ENCODE measurements around the gene KRT10. TPM values are rescaled to one million over a fixed set of nuclear protein-coding genes. Genes with fewer than 3 reads are reported as not detected.

KRT10 gene
- total RNA-seq, 2 experiments from 2014 or later = 10.7 to 39.7 TPM

DNA sequence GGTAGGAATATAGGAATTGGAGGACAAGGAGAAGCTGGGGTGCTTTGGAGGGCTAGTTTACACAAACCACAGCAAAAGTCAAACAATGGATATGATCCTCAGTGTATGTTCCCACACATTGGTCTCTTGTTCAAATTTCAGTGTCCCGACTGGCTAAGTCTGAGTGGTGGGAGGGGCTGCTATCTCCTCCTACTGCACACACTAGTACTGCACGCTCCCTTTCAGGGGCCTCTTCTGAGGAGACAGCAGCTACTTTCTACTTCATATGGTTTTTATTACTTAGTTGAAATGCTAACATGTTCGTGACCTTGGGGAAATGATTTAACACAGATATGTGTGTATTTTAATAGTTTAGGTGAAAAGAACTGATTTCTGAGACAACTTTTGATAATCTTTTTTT, 18.8 kb upstream of the KRT10 start:
- no peaks in the 10 kb centered on the region for H3K4me1 ChIP-seq (ENCODE audit: insufficient read depth, low read length, poor library complexity, severe bottlenecking)
- intact Hi-C loops (cut with micrococcal nuclease; ENCODE audit: unreplicated experiment) = no loop called here
- no peak overlapping the region for H3K27ac ChIP-seq (ENCODE audit: low read depth, low read length, poor library complexity, severe bottlenecking)
- H3K9me3 ChIP-seq (ENCODE audit: low read length) = no peaks in the 10 kb centered on the region
- no peak overlapping the region for H3K4me3 ChIP-seq (ENCODE audit: low read depth, low read length, poor library complexity, severe bottlenecking)
- no peaks in the 10 kb centered on the region for H3K36me3 ChIP-seq (ENCODE audit: insufficient read depth, low read length)
- no peak overlapping the region for H3K4me2 ChIP-seq (ENCODE audit: low read length)
- DNase-seq (ENCODE audit: low spot score) = no peak
- CTCF ChIA-PET (ENCODE audit: unreplicated experiment) = no interaction called here
- H3K79me2 ChIP-seq (ENCODE audit: insufficient read depth, low read depth, low read length) = no peaks in the 10 kb centered on the region
- no peak overlapping the region for H2AFZ ChIP-seq (ENCODE audit: low read length)
- H4K20me1 ChIP-seq (ENCODE audit: insufficient read depth, low read length) = no peaks in the 10 kb centered on the region
- no TSS peak for BruUV-seq (replicated peaks)
- POLR2A ChIA-PET = no interaction called here
- no peak for TF ChIP-seq EZH2phosphoT487 (IDR thresholded peaks at IDR 0.05; ENCODE audit: borderline replicate concordance, low read depth, low read length)
- TF ChIP-seq, protein P1, sequence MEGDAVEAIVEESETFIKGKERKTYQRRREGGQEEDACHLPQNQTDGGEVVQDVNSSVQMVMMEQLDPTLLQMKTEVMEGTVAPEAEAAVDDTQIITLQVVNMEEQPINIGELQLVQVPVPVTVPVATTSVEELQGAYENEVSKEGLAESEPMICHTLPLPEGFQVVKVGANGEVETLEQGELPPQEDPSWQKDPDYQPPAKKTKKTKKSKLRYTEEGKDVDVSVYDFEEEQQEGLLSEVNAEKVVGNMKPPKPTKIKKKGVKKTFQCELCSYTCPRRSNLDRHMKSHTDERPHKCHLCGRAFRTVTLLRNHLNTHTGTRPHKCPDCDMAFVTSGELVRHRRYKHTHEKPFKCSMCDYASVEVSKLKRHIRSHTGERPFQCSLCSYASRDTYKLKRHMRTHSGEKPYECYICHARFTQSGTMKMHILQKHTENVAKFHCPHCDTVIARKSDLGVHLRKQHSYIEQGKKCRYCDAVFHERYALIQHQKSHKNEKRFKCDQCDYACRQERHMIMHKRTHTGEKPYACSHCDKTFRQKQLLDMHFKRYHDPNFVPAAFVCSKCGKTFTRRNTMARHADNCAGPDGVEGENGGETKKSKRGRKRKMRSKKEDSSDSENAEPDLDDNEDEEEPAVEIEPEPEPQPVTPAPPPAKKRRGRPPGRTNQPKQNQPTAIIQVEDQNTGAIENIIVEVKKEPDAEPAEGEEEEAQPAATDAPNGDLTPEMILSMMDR (conservative IDR thresholded peaks at IDR 0.05; ENCODE audit: low read length) = no peak
- no peaks in the 10 kb centered on the region for H3K9me2 ChIP-seq (ENCODE audit: insufficient read depth, low read length)

DNA sequence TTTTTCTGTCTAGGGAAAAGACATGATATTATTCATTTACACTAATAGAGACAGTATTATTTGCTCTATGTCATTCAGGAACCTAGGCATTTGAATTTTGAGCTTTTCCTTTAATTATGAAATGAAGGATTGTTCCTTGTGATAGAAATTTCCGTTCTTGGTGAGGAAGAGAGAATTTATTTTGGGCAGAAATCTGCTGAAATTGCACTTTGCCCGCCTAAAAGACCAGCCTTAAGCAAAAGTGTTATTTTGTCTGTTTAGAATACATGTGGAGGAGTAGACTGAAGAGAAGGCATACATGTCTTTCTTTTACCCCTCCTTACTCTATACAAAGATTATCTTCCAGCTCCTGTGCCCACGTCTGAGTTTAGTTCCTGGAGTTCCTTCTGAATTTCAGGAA, 16.8 kb upstream of the KRT10 start:
- CTCF ChIA-PET (ENCODE audit: unreplicated experiment) = no interaction called here
- DNase-seq (ENCODE audit: low spot score) = no peak
- POLR2A ChIA-PET = no interaction called here
- Histone ChIP-seq H3K4me3 (ENCODE audit: low read depth, low read length, poor library complexity, severe bottlenecking) (no peak overlapping the region), H3K27ac (ENCODE audit: low read depth, low read length, poor library complexity, severe bottlenecking) (no peak overlapping the region), H4K20me1 (ENCODE audit: insufficient read depth, low read length) (no peaks in the 10 kb centered on the region), H2AFZ (ENCODE audit: low read length) (no peak overlapping the region), H3K9me2 (ENCODE audit: insufficient read depth, low read length) (no peaks in the 10 kb centered on the region), H3K9me3 (ENCODE audit: low read length) (no peaks in the 10 kb centered on the region), H3K4me2 (ENCODE audit: low read length) (no peak overlapping the region), H3K79me2 (ENCODE audit: insufficient read depth, low read depth, low read length) (no peaks in the 10 kb centered on the region), H3K4me1 (ENCODE audit: insufficient read depth, low read length, poor library complexity, severe bottlenecking) (no peaks in the 10 kb centered on the region), H3K36me3 (ENCODE audit: insufficient read depth, low read length) (no peaks in the 10 kb centered on the region)
- TF ChIP-seq EZH2phosphoT487 (IDR thresholded peaks at IDR 0.05; ENCODE audit: borderline replicate concordance, low read depth, low read length) = no peak
- TF ChIP-seq, protein P1 (conservative IDR thresholded peaks at IDR 0.05; ENCODE audit: low read length) = no peak
- intact Hi-C loops (cut with micrococcal nuclease; ENCODE audit: unreplicated experiment) = no loop called here
- BruUV-seq (replicated peaks) = no TSS peak

DNA sequence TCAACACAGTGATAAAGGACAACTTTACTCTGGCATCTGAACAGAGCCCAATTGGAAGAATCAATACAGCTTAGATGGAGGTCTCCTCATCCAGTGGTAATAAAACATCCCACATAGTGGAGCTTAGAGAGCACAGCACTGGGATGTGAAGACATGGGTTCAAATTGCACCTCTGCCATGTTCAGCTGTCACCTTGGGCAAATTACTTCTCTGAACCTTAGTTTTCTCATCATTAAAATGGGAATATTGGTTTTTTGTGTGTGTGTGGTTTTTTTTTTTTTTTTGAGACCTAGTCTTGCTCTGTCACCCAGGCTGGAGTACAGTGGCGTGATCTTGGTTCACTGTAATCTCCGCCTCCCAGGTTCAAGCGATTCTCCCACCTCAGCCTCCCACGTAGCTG, 13.6 kb upstream of the KRT10 start:
- Histone ChIP-seq H3K4me1 (ENCODE audit: insufficient read depth, low read length, poor library complexity, severe bottlenecking) (no peaks in the 10 kb centered on the region), H2AFZ (ENCODE audit: low read length) (no peak overlapping the region), H3K27ac (ENCODE audit: low read depth, low read length, poor library complexity, severe bottlenecking) (no peak overlapping the region), H3K9me3 (ENCODE audit: low read length) (no peaks in the 10 kb centered on the region), H3K79me2 (ENCODE audit: insufficient read depth, low read depth, low read length) (no peaks in the 10 kb centered on the region), H4K20me1 (ENCODE audit: insufficient read depth, low read length) (no peaks in the 10 kb centered on the region), H3K9me2 (ENCODE audit: insufficient read depth, low read length) (no peaks in the 10 kb centered on the region), H3K36me3 (ENCODE audit: insufficient read depth, low read length) (no peaks in the 10 kb centered on the region), H3K4me2 (ENCODE audit: low read length) (no peak overlapping the region), H3K4me3 (ENCODE audit: low read depth, low read length, poor library complexity, severe bottlenecking) (no peak overlapping the region)
- no TSS peak for BruUV-seq (replicated peaks)
- TF ChIP-seq, protein P1 (conservative IDR thresholded peaks at IDR 0.05; ENCODE audit: low read length) = no peak
- TF ChIP-seq EZH2phosphoT487 (IDR thresholded peaks at IDR 0.05; ENCODE audit: borderline replicate concordance, low read depth, low read length) = no peak
- intact Hi-C loops (cut with micrococcal nuclease; ENCODE audit: unreplicated experiment) = no loop called here
- DNase-seq (ENCODE audit: low spot score) = no peak
- ChIA-PET POLR2A (interaction anchor here (0.9 kb wide), 1 partner anchor 11 kb away, joined by 4 read pairs; no protein-coding TSS in a partner anchor), CTCF (ENCODE audit: unreplicated experiment) (no interaction called here)
